Activated gamma-delta T cell (primary cell): ENCODE results near the gene PRR19.
A peak's percentile ranks its signal among the peaks of the same experiment; 100 is the strongest.

Source experiments
- DNase-seq: peaks from one replicate; lab custom pipeline; 2025; lab: John Stamatoyannopoulos, UW

Gene PRR19

DNA sequence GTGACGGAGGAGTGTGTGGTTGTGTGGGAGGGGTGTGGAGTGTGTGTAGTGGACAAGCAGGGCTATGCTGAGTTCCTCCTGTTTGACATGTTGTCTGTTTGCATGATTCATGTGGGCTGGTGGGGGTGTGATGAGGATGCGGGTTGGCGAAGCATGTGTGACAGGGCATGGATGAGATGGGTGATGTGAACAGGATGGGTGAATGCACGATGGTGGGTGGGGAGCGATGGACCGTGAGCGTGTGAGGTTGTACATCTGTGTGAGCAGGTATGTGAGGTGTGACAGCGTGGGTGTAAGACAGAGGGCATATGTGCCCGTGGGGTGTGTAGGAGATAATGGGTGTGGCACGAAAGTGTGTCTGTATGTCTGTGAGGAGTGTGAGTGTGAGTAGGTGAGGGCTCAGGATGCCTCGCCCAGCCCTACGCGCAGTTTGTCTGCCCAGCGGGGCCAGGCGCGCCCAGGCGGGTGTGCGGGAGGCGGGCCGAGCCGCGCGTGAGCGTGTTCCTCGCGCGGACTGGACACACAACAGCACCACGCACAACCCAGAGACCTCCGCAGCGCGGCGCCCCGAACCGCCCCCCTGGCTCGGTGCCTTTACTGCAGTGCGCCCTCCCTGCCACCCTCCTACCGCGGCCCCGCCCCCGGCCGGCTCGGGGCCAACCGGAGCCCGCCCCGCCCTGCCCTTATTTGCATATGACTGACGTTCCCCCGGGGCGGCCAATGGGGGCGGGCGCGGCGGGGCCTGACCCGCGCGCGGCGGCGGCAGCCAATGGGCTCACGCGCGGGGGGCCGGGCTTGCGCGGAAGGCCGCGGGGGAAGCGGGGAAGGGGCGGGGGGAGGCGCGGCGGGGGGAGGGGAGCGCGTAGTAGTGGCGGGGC is 18.5 kb upstream of the PRR19 start:
- DNase-seq: peak; percentile 98

DNA sequence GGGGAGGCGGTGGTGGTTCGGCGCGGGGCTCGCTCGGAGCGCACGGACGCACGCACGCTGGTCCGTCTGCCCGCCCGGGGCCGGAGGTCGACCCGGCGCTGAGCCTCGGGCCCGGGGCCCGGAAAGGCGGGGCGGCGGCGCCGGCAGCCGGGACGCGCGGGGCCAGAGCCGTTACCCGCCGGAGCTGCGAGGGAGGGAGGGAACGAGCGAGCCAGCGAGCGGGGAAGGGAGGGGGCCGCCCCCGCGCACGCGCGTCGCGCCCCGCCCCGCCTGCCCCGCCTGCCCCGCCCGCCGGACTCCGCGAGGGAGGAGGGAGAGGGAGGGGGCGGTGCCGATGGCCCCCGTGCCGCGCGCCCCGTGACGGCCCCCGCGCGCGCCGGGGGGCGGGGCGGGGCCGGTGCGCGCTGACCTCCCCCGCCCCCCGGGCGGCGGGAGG is 17.8 kb upstream of the PRR19 start:
- DNase-seq: peak; percentile 80

DNA sequence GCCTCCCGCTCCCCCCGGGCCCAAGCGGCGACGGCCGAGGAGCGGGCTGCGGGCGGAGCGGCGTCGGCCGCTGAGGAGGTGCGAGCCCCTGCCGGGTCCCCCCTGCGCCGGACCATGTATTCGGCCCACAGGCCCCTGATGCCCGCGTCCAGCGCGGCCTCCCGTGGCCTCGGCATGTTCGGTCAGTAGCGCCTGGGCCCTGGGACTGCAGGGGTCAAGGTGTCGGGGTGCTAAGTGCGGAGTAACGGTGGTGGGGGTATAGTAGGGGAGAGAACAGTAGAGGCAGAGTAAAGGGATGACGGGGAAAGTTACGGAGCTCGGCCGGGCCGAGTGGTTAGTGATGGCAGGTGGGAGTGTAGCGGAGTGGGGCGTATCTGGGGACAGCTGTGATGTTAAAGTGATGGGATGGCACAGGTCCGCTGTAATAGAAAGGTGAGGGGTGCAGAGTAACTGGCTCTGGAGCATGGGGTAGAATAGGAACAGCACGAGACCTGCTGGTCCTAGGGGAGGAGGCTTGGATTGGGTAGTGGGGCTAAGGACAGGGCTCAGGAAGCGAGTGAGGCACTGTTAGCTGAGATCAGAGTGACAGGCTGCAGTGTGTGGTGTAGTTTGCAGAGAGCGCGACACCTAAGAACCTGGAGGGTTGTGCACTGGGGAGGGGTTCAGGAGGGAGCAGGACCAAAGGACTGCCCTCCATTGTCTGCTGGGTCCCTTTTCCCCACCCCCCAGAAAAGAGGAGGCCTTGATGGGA is 17.2 kb upstream of the PRR19 start:
- DNase-seq: no peak

DNA sequence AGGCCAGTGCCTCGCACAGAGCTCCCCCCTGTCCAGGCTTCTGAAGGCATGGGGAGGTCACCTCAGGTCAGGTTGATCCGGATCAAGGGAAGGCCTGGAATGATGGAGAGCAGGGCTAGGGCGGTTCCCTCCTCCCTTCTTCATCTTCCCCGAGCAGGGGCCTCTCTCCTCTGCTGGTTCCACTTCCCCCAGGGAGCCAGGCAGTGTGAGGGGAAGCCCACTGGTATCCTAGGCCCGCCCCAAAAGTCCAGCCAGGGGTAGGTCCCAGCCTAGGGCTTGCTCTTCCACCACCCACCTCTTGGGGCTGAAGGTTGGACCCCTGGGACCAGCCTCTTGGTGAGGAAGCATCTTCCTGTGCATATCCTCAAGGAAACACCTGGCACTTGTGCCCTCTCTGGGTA is 16.4 kb upstream of the PRR19 start:
- no peak for DNase-seq

DNA sequence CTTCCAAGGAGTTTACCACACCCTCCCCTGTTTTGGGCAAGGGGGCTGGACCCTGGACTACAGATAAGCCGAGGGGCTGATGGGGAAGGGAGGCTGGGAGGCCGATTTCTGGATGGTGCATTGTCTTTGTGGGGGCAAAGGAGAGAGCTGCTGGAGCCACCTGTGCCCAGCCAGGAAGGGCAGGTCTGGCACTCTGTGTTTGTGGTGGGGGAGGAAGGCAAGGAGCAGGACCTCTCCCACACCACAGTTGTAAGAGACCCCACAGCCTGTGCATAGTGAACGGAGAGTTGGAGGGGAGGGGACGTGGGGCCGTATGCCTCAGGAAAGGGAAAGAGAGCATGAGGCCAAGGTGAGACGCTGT is 16.0 kb upstream of the PRR19 start:
- DNase-seq: no peak

DNA sequence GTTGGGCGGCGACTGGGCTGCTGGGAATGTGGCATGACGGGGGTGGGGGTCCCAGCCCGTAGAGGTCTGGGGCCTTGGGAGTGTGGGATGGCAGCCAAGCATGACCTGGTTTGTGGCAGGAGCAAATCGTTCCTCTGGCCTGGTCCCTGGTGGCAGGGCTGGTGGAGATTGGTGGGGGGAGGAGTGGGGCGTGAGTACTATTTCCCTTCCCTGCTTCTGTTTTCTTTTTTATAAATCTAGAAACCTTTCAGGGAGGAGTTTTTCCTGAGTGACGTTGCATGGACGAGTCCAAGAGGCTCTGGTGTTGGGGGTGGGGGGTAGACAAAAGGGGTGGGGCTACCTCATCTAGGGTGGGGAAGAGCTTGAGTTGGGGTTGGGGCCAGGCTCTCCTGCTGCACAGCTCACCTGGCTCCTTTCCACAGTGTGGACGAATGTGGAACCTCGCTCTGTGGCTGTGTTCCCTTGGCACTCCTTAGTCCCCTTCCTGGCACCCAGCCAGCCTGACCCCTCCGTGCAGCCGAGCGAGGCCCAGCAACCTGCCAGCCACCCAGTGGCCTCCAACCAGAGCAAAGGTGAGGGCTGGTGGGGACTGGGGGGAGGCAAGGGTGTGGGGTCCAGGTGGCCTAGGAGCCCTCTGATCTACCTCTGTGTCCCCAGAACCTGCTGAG is 15.4 kb upstream of the PRR19 start:
- DNase-seq: no peak

DNA sequence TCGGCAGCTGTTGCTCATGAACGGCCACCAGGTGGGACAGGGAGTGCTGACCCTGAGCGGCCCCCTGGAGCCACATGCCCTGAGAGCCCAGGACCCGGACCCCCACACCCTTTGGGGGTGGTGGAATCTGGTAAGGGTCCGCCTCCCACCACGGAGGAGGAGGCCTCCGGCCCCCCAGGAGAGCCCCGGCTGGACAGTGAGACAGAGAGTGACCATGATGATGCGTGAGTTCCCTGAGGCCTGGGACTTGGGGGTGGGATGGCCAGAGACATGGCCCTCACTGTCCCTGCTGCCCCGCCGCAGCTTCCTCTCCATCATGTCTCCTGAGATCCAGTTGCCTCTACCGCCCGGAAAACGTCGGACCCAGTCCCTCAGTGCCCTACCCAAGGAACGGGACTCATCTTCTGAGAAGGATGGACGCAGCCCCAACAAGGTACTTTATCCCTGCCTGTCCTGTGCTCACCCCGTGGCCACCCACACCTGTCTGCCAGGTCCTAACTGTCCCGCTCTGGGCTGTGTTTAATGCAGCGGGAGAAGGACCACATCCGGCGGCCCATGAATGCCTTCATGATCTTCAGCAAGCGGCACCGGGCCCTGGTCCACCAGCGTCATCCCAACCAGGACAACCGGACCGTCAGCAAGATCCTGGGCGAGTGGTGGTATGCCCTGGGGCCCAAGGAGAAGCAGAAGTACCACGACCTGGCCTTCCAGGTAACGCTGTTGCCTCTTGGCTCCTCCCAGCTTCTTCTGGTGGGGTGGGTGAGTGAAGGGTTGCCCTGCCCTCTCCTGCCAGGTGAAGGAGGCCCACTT is 14.7 kb upstream of the PRR19 start:
- no peak for DNase-seq

DNA sequence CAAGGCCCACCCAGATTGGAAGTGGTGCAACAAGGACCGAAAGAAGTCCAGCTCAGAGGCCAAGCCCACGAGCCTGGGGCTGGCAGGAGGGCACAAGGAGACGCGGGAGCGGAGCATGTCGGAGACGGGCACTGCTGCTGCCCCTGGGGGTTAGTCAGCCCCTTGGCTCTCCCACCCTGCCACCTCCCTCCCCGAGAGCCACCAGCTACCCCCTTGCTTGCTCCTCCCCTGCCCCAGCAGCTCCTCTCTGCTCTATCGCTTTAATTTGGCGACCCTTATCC is 14.2 kb upstream of the PRR19 start:
- no peak for DNase-seq

DNA sequence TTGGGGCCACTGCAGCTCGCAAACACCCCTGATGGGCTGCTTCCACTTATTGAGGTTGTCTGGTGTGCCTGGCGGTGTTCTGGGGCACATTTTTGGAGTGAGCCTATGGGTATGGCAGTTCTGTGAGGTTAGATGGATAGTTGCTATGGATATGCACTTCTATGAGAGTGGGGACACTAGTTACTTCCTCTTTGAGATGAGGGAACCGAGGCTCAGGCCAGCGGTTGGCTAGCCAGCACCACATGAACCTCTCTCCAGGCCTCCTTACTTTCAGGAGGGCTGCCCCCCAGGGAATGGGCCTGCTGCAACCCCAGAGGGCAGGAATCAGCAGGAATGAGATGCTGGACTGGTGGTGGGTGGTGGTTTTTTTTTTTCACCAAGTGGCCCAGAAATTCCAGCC is 13.5 kb upstream of the PRR19 start:
- DNase-seq: no peak

DNA sequence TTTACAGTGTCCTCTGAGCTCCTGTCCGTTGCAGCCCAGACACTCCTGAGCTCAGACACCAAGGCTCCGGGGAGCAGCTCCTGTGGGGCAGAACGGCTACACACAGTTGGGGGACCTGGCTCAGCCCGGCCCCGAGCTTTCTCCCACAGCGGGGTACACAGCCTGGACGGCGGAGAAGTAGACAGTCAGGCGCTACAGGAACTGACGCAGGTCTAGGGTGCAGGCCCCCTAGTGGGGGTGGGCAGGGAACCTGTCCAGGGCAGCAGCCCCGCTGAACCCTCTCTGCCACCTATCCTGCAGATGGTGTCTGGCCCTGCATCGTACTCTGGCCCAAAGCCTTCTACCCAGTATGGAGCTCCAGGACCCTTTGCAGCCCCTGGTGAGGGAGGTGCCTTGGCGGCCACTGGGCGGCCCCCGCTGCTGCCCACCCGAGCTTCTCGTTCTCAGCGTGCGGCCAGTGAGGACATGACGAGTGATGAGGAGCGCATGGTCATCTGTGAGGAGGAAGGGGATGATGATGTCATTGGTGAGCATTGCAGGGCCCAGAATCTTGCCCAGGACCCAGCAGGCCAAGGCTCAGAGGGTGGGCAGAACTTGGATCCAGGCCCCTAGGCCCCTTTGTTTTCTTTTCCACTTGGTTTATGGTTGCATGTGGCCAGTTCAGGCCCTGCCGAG is 12.9 kb upstream of the PRR19 start:
- DNase-seq: no peak

DNA sequence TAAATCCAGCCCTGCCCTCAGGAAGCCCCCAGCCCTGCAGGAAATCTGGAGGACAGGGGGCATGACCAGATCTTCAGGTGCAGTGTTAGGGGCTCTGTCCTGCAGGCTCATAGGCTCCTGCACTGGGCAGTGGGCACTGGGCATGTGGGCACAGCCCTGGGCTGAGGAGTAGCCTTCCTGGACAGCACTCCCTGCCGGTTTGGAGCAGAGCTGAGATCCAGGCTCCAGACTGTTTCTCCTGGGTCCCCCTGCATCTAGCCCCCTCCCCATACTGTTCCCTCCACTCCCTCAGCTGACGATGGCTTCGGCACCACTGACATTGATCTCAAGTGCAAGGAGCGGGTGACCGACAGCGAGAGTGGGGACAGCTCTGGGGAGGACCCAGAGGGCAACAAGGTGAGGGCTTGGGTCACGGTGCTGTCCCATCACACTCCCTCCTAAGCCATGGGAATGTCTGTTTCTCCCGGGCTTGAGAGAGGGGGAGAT is 12.3 kb upstream of the PRR19 start:
- DNase-seq: no peak

DNA sequence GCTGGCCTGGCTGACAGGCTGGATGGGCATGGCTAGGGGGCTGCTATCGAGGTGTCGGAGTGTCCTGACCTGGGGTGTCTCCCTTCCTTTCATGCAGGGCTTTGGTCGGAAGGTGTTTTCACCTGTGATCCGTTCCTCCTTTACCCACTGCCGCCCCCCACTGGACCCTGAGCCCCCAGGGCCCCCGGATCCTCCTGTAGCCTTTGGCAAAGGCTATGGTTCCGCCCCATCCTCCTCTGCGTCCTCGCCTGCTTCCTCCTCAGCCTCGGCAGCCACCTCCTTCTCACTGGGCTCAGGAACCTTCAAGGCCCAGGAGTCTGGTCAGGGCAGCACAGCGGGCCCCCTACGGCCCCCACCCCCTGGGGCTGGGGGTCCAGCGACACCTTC is 11.8 kb upstream of the PRR19 start:
- DNase-seq: no peak

DNA sequence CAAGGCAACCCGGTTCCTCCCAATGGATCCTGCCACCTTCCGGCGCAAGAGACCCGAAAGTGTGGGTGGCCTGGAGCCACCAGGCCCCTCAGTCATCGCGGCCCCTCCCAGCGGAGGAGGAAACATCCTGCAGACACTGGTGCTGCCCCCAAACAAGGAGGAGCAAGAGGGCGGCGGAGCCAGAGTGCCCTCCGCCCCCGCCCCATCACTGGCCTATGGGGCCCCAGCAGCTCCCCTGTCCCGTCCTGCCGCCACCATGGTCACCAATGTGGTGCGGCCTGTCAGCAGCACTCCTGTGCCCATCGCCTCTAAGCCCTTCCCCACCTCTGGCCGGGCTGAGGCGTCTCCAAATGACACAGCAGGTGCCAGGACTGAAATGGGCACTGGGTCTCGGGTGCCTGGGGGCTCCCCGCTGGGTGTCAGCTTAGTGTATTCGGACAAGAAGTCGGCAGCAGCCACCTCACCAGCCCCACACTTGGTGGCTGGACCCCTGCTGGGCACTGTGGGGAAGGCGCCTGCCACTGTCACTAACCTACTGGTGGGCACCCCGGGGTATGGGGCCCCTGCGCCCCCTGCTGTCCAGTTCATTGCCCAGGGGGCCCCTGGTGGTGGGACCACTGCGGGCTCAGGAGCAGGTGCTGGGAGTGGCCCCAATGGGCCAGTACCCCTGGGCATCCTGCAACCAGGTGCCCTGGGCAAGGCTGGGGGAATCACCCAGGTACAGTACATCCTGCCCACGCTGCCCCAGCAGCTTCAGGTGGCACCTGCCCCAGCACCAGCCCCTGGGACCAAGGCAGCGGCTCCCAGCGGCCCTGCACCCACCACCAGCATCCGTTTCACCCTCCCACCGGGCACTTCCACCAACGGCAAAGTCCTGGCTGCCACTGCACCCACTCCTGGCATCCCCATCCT is 11.2 kb upstream of the PRR19 start:
- peak; percentile 39 for DNase-seq

DNA sequence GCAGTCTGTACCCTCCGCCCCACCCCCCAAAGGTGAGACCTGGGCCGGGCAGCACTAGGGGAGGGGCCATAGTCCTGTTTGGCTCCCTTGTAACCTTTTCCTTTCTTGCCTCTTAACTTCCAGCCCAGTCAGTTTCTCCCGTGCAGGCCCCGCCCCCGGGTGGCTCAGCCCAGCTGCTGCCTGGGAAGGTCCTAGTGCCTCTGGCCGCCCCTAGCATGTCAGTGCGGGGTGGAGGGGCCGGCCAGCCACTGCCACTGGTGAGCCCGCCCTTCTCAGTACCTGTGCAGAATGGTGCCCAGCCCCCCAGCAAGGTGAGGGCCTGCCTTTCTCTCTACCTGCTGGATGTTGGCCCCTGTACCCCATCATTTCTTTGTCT is 10.5 kb upstream of the PRR19 start:
- DNase-seq: no peak

DNA sequence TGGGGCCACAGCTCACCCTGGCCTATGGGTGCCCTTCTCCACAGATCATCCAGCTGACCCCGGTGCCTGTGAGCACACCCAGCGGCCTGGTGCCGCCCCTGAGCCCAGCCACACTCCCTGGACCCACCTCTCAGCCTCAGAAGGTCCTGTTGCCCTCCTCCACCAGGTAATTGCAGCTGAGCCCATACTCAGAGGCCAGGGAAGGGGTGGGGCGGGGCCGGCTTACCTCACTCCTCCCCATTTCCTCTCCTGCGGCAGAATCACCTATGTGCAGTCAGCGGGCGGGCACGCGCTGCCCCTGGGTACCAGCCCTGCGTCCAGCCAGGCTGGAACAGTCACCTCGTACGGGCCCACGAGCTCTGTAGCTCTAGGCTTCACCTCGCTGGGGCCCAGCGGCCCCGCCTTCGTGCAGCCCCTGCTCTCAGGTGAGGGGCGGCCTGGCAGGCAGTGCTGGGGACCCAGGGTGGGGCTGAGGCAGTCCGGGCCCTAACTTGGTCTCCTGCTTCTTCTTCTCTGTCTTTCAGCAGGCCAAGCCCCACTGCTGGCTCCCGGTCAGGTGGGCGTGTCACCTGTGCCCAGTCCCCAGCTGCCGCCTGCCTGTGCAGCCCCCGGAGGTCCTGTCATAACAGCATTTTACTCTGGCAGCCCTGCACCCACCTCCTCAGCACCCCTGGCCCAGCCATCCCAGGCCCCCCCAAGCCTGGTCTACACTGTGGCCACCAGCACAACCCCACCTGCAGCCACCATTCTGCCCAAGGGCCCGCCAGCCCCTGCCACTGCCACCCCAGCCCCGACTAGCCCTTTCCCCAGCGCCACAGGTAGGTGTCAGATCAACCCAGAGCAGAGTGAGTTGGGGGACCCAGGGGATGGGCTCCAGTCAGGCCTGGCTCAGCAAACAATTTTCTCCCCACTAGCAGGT is 9.6 kb upstream of the PRR19 start:
- no peak for DNase-seq

DNA sequence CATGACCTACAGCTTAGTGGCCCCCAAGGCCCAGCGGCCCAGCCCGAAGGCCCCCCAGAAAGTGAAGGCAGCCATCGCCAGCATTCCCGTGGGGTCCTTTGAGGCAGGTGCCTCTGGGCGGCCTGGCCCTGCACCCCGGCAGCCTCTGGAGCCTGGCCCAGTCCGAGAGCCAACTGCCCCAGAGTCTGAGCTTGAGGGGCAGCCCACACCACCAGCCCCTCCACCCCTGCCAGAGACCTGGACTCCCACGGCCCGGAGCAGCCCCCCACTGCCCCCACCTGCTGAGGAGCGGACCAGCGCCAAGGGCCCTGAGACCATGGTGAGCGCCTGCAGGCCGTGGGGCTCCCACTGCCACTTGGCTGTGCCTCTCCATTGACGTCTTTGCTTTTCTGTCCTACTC is 9.0 kb upstream of the PRR19 start:
- DNase-seq: no peak

DNA sequence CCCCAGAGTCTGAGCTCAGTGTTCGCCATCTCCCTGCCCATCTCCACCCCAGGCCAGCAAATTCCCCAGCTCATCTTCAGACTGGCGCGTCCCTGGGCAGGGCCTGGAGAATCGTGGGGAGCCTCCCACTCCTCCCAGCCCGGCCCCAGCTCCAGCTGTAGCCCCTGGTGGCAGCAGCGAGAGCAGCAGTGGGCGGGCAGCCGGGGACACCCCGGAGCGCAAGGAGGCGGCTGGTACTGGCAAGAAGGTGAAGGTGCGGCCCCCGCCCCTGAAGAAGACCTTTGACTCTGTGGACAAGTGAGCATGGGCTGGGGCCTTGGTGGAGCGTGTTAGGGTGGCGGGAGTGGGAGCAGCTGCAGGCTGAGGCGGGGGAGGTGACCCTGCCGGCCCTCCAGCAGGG is 8.4 kb upstream of the PRR19 start:
- no peak for DNase-seq

DNA sequence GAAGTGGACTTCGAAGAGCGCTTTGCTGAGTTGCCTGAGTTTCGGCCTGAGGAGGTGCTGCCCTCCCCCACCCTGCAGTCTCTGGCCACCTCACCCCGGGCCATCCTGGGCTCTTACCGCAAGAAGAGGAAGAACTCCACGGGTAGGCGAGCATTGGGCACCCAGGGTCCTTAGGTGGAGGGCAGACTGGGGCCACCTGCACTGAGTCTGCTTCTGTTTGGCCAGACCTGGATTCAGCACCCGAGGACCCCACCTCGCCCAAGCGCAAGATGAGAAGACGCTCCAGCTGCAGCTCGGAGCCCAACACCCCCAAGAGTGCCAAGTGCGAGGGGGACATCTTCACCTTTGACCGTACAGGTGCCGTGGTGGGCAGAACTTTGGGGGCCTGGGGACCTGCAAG is 8.0 kb upstream of the PRR19 start:
- DNase-seq: no peak

DNA sequence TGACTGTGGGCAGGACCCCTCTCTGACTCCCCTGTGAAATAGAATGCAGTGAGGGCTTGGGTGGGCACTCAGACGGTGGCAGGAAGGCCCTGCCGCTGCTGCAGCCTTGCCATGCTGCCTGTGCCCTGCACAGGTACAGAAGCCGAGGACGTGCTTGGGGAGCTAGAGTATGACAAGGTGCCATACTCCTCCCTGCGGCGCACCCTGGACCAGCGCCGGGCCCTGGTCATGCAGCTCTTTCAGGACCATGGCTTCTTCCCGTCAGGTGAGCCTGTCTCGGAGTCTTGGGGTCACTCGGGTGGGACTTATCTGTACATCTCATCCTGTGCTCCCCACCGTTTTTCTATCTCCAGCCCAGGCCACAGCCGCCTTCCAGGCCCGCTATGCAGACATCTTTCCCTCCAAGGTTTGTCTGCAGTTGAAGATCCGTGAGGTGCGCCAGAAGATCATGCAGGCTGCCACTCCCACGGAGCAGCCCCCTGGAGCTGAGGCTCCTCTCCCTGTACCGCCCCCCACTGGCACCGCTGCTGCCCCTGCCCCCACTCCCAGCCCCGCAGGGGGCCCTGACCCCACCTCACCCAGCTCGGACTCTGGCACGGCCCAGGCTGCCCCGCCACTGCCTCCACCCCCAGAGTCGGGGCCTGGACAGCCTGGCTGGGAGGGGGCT is 7.3 kb upstream of the PRR19 start:
- no peak for DNase-seq
